ENCODE results near the gene SERPINB1. TPM values are rescaled to one million over a fixed set of nuclear protein-coding genes. Genes with fewer than 3 reads are reported as not detected.
A peak's percentile ranks its signal among the peaks of the same experiment; 100 is the strongest.
"Not testable (repeated sequence)": the region's sequence is repeated elsewhere in the genome, so short reads cannot be mapped to it uniquely, and the experiment has no call there.

Gene SERPINB1
- total and polyA plus RNA-seq, 2 experiments from 2014 or later = 5.6 to 6.5 TPM

DNA sequence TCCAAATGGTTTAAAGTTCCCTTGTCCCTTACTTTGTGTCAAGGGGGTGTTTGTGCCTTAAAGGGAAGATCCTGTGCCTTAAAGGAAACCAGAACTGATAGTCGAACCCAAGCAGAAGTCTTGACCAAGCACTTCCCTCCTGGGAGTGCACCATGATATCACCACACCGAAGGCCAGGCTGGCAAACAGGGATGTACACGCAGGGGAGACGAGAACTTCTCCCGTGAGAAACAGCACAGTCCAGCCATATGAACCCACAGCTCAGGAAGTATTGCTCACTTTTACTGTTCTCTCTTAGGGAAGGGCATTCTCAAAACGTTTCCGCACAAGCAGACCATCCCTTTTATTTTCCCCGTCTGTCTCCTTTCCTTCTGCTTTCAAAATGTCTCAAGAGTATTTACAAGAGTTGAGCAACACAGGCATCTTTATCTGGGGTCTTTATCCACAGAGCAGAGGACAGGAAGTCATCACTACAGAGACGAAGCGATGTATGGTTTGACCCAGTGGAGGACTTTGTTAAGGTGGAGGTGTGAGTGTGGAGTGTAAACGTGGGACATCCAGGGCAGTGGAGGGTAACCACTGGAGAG lies 12.8 kb upstream of the SERPINB1 start:
- no peaks in the 10 kb centered on the region for H3K9me3 Mint-ChIP-seq
- Histone ChIP-seq H3K36me3 (ENCODE audit: insufficient read depth) (no peaks in the 10 kb centered on the region), H3K4me3 (0 out of 2 replicates have a peak overlapping the region, but pooled peaks have one; percentile 19), H2AFZ (no peak overlapping the region; the same call in 1 of the 2 replicates), H3K79me2 (replicated peaks; ENCODE audit: insufficient read depth) (no peaks in the 10 kb centered on the region), H3K4me2 (peak overlapping the region; percentile 53), H3K27ac (ENCODE audit: low read depth) (peak overlapping the region; percentile 41; the same call in 1 of the 2 replicates), H3F3A (replicated peaks; ENCODE audit: low read depth) (peaks cover 23% of the 10 kb centered on the region; the same call in 1 of the 2 replicates), H4K20me1 (replicated peaks; ENCODE audit: insufficient read depth) (no peaks in the 10 kb centered on the region), H3K9me2 (ENCODE audit: insufficient read depth) (no peaks in the 10 kb centered on the region), H3K4me1 (ENCODE audit: insufficient read depth) (peaks cover 29% of the 10 kb centered on the region), H3K27me3 (ENCODE audit: insufficient read depth) (no peaks in the 10 kb centered on the region)
- no peak; the same call in 2 of the 3 replicates for ATAC-seq
- no peak for TF ChIP-seq REST (IDR thresholded peaks at IDR 0.05; ENCODE audit: unreplicated experiment)
- TF ChIP-seq ZNF331 (CRISPR knock-in tag; IDR thresholded peaks at IDR 0.05; ENCODE audit: low read depth) = no peak
- no peak for TF ChIP-seq STAT1 (IDR thresholded peaks at IDR 0.05; ENCODE audit: unreplicated experiment)
- no peak for TF ChIP-seq EZH2 (IDR thresholded peaks at IDR 0.05; ENCODE audit: low read depth, unreplicated experiment)
- no peak for TF ChIP-seq POLR2AphosphoS5 (IDR thresholded peaks at IDR 0.05; ENCODE audit: low read depth)
- no peak for TF ChIP-seq ZNF114 (CRISPR knock-in tag; IDR thresholded peaks at IDR 0.05)
- H3K27me3 Mint-ChIP-seq (ENCODE audit: insufficient read depth, low read depth, poor library complexity) = peaks cover 11% of the 10 kb centered on the region
- H3K4me1 Mint-ChIP-seq = peaks cover 47% of the 10 kb centered on the region
- no peak for DNase-seq (ENCODE audit: low spot score)
- H3K27ac Mint-ChIP-seq = peak overlapping the region; percentile 73
- no peak overlapping the region for H3K4me3 Mint-ChIP-seq
- H3K36me3 Mint-ChIP-seq (ENCODE audit: low read depth) = peaks cover under 1% of the 10 kb centered on the region; the same call in 1 of the 3 replicates

DNA sequence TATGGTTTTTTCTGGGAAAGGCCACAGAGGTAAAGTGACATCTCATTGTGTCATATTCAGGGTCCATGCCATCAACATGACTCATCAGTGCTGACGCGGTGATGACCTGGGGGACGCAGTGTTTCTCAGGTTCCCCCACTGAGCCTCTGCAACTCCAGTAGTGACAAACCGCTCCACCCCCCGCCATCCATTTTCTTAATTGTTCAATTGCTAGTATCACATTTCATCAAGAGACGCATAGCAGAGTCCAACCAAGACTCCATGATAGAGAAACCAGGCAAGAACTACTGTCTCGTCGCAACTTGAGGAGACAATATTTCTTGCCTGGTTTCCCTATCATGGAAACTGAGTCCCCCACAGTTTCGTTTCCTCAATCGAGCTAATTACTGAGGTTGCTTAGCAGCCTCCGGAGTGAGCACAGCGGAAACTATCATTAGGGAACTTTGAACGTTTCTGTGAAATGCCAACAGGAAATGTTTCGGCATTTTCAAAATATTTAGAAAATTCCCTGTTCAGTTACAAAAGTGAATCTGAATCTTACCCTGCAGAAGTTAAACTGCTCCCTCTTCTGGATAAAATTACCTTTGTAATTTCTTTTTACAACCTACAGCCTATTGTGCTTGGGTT lies 12.2 kb upstream of the SERPINB1 start:
- no peaks in the 10 kb centered on the region for H3K27me3 ChIP-seq (ENCODE audit: insufficient read depth)
- Mint-ChIP-seq H3K4me3 (peak overlapping the region; percentile 2; the same call in 1 of the 3 replicates), H3K4me1 (peaks cover 48% of the 10 kb centered on the region), H3K9me3 (no peaks in the 10 kb centered on the region), H3K36me3 (ENCODE audit: low read depth) (no peaks in the 10 kb centered on the region), H3K27ac (peak overlapping the region; percentile 87), H3K27me3 (ENCODE audit: insufficient read depth, low read depth, poor library complexity) (peaks cover 13% of the 10 kb centered on the region)
- H3K27ac ChIP-seq (ENCODE audit: low read depth) = peak overlapping the region; percentile 41; the same call in 1 of the 2 replicates
- DNase-seq (ENCODE audit: low spot score) (peak; percentile 73), ATAC-seq (peak; percentile 25; the same call in 2 of the 3 replicates)
- peak overlapping the region; percentile 53 for H3K4me2 ChIP-seq
- H4K20me1 ChIP-seq (replicated peaks; ENCODE audit: insufficient read depth) = no peaks in the 10 kb centered on the region
- no peaks in the 10 kb centered on the region for H3K9me2 ChIP-seq (ENCODE audit: insufficient read depth)
- no peaks in the 10 kb centered on the region for H3K79me2 ChIP-seq (replicated peaks; ENCODE audit: insufficient read depth)
- H3K36me3 ChIP-seq (ENCODE audit: insufficient read depth) = no peaks in the 10 kb centered on the region
- H2AFZ ChIP-seq = no peak overlapping the region
- H3K4me1 ChIP-seq (ENCODE audit: insufficient read depth) = peaks cover 34% of the 10 kb centered on the region
- peak overlapping the region; percentile 19; the same call in 1 of the 2 replicates for H3K4me3 ChIP-seq
- H3F3A ChIP-seq (replicated peaks; ENCODE audit: low read depth) = peaks cover 26% of the 10 kb centered on the region; the same call in 1 of the 2 replicates
- TF ChIP-seq, protein P1, sequence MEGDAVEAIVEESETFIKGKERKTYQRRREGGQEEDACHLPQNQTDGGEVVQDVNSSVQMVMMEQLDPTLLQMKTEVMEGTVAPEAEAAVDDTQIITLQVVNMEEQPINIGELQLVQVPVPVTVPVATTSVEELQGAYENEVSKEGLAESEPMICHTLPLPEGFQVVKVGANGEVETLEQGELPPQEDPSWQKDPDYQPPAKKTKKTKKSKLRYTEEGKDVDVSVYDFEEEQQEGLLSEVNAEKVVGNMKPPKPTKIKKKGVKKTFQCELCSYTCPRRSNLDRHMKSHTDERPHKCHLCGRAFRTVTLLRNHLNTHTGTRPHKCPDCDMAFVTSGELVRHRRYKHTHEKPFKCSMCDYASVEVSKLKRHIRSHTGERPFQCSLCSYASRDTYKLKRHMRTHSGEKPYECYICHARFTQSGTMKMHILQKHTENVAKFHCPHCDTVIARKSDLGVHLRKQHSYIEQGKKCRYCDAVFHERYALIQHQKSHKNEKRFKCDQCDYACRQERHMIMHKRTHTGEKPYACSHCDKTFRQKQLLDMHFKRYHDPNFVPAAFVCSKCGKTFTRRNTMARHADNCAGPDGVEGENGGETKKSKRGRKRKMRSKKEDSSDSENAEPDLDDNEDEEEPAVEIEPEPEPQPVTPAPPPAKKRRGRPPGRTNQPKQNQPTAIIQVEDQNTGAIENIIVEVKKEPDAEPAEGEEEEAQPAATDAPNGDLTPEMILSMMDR (conservative IDR thresholded peaks at IDR 0.05; ENCODE audit: low read depth in 2 of 2) = peak in 1 of 2 experiments; percentile 47; a peak in 3 of 4 replicates
- TF ChIP-seq CREB1 (CRISPR knock-in tag; IDR thresholded peaks at IDR 0.05; ENCODE audit: low read depth) = peak; percentile 75
- no peak for TF ChIP-seq ZNF114 (CRISPR knock-in tag; IDR thresholded peaks at IDR 0.05)
- no peak for TF ChIP-seq ZNF331 (CRISPR knock-in tag; IDR thresholded peaks at IDR 0.05; ENCODE audit: low read depth)

DNA sequence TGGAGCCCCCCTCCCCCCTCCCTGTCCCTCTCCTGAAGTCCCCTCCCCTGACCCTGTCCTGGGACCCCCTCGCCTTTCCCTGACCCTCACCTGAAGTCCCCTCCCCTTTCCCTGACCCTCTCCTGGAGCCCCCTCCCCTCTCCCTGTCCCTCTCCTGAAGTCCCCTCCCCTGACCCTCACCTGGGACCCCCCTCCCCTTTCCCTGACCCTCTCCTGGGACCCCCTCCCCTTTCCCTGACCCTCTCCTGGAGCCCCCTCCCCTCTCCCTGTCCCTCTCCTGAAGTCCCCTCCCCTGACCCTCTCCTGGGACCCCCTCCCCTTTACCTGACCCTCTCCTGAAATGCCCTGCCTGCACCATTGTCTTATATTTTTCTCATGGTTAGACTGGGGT lies 11.7 kb upstream of the SERPINB1 start:
- H4K20me1 ChIP-seq (replicated peaks; ENCODE audit: insufficient read depth); H3K36me3 Mint-ChIP-seq (ENCODE audit: low read depth); H3K36me3 ChIP-seq (ENCODE audit: insufficient read depth); H2AFZ ChIP-seq; H3K9me3 Mint-ChIP-seq; H3K27me3 ChIP-seq (ENCODE audit: insufficient read depth); H3K79me2 ChIP-seq (replicated peaks; ENCODE audit: insufficient read depth); H3K27ac ChIP-seq (ENCODE audit: low read depth); H3K9me2 ChIP-seq (ENCODE audit: insufficient read depth); ATAC-seq: not testable (repeated sequence)
- Mint-ChIP-seq H3K27ac (peak overlapping the region; percentile 87), H3K27me3 (ENCODE audit: insufficient read depth, low read depth, poor library complexity) (peaks cover 14% of the 10 kb centered on the region), H3K4me1 (peaks cover 48% of the 10 kb centered on the region), H3K4me3 (peak overlapping the region; percentile 2; the same call in 1 of the 3 replicates)
- Histone ChIP-seq H3K4me2 (peak overlapping the region; percentile 53), H3F3A (replicated peaks; ENCODE audit: low read depth) (peaks cover 26% of the 10 kb centered on the region; the same call in 1 of the 2 replicates), H3K4me3 (peak overlapping the region; percentile 19; the same call in 1 of the 2 replicates), H3K4me1 (ENCODE audit: insufficient read depth) (peaks cover 36% of the 10 kb centered on the region)
- peak; percentile 50 for DNase-seq (ENCODE audit: low spot score)

Measured in GM23338 (cell line).